GM23338 (cell line): ENCODE measurements around the gene NCF2. TPM values are rescaled to one million over a fixed set of nuclear protein-coding genes. Genes with fewer than 3 reads are reported as not detected.

ENCODE experiments used
- ATAC-seq: fragments of 200-7000 bp; cut with Tn5 transposase; 3 replicates; pipeline ENCODE4 v1.9.1; 2020
- DNase-seq: peaks from one replicate; pipeline ENCODE4 v3.0.0-alpha.2; 2015; ENCODE audit warnings: low spot score
- H2AFZ ChIP-seq: fragments of 200-600 bp; sonication (generic); 2 replicates; pipeline ENCODE4 v1.8.0; 2016; ENCODE audit warnings: antibody characterized with exemption, mild to moderate bottlenecking, moderate library complexity
- H3F3A ChIP-seq: fragments of 200-600 bp; sonication (generic); replicated peaks from 2 replicates; pipeline ENCODE4 v1.8.0; 2017; ENCODE audit warnings: antibody characterized with exemption, mixed run types, low read depth
- H3K27ac ChIP-seq: fragments of 200-600 bp; sonication (generic); 2 replicates; pipeline ENCODE4 v1.6.1; 2016; ENCODE audit warnings: low read depth
- H3K27me3 ChIP-seq: fragments of 200-600 bp; sonication (generic); 2 replicates; pipeline ENCODE4 v1.8.0; 2016; ENCODE audit warnings: mild to moderate bottlenecking, mixed run types, moderate library complexity; ENCODE audit not compliant: insufficient read depth
- H3K36me3 ChIP-seq: fragments of 200-600 bp; sonication (generic); 2 replicates; pipeline ENCODE4 v1.8.0; 2016; ENCODE audit warnings: mild to moderate bottlenecking; ENCODE audit not compliant: insufficient read depth
- H3K4me1 ChIP-seq: fragments of 200-600 bp; sonication (generic); 2 replicates; pipeline ENCODE4 v1.8.0; 2016; ENCODE audit warnings: mild to moderate bottlenecking, moderate library complexity; ENCODE audit not compliant: insufficient read depth
- H3K4me2 ChIP-seq: fragments of 200-600 bp; sonication (generic); 2 replicates; pipeline ENCODE4 v1.7.1; 2017; ENCODE audit warnings: mixed run types
- H3K4me3 ChIP-seq: fragments of 200-600 bp; sonication (generic); 2 replicates; pipeline ENCODE4 v1.6.1; 2016; ENCODE audit warnings: mixed run types
- H3K79me2 ChIP-seq: fragments of 200-600 bp; sonication (generic); replicated peaks from 2 replicates; pipeline ENCODE4 v1.8.0; 2017; ENCODE audit warnings: mild to moderate bottlenecking; ENCODE audit not compliant: insufficient read depth
- H3K9me2 ChIP-seq: fragments of 200-600 bp; sonication (generic); 2 replicates; pipeline ENCODE4 v1.8.0; 2017; ENCODE audit not compliant: insufficient read depth
- H4K20me1 ChIP-seq: fragments of 200-600 bp; sonication (generic); replicated peaks from 2 replicates; pipeline ENCODE4 v1.8.0; 2017; ENCODE audit warnings: mild to moderate bottlenecking; ENCODE audit not compliant: insufficient read depth
- H3K27ac Mint-ChIP-seq: 2 replicates; pipeline ENCODE4 v1.8.0; 2020; ENCODE audit warnings: inconsistent platforms, mild to moderate bottlenecking, moderate library complexity, mixed read lengths
- H3K27me3 Mint-ChIP-seq: 3 replicates; pipeline ENCODE4 v1.8.0; 2022; ENCODE audit warnings: low read depth, mild to moderate bottlenecking, moderate library complexity, mixed read lengths, inconsistent platforms; ENCODE audit not compliant: insufficient read depth, poor library complexity
- H3K36me3 Mint-ChIP-seq: 3 replicates; pipeline ENCODE4 v1.8.0; 2021; ENCODE audit warnings: low read depth, mild to moderate bottlenecking, inconsistent platforms, moderate library complexity, mixed read lengths
- H3K4me1 Mint-ChIP-seq: 3 replicates; pipeline ENCODE4 v1.8.0; 2020; ENCODE audit warnings: mild to moderate bottlenecking, inconsistent platforms, mixed read lengths
- H3K4me3 Mint-ChIP-seq: 3 replicates; pipeline ENCODE4 v1.8.0; 2021; ENCODE audit warnings: moderate library complexity, mild to moderate bottlenecking, inconsistent platforms, mixed read lengths
- H3K9me3 Mint-ChIP-seq: 3 replicates; pipeline ENCODE4 v1.8.0; 2020; ENCODE audit warnings: moderate library complexity, mild to moderate bottlenecking, inconsistent platforms, mixed read lengths
- CREB1 ChIP-seq: fragments of 250-450 bp; sonication (Bioruptor Pico); IDR thresholded peaks from 2 replicates; pipeline ENCODE4 v1.5.0; 2020; ENCODE audit warnings: low read depth, mild to moderate bottlenecking, moderate library complexity
- CTCF ChIP-seq, 2 experiments: fragments of 200-600 bp in 1 of 2; sonication (generic) in 1 of 2; conservative IDR thresholded peaks; 2 replicates each; pipeline versions ENCODE4 v1.5.1 to v1.6.1; 2016 to 2017; ENCODE audit warnings: antibody characterized with exemption in 2 of 2, low read depth in 2 of 2, mild to moderate bottlenecking in 2 of 2, moderate library complexity in 1 of 2
- ETS1 ChIP-seq: IDR thresholded peaks from 2 replicates; pipeline ENCODE4 v1.6.1; 2016; ENCODE audit warnings: antibody characterized with exemption
- EZH2 ChIP-seq: fragments of 200-600 bp; sonication (generic); IDR thresholded peaks from one replicate; pipeline ENCODE4 v1.8.0; 2017; ENCODE audit warnings: antibody characterized with exemption, mild to moderate bottlenecking, low read depth; ENCODE audit not compliant: unreplicated experiment
- EZH2phosphoT487 ChIP-seq: fragments of 200-600 bp; sonication (generic); IDR thresholded peaks from one replicate; pipeline ENCODE4 v1.8.1; 2018; ENCODE audit warnings: antibody characterized with exemption; ENCODE audit not compliant: unreplicated experiment
- JUNB ChIP-seq: IDR thresholded peaks from one replicate; pipeline ENCODE4 v1.6.1; 2016; ENCODE audit warnings: antibody characterized with exemption; ENCODE audit not compliant: unreplicated experiment
- NANOG ChIP-seq: IDR thresholded peaks from 2 replicates; pipeline ENCODE4 v1.6.1; 2016; ENCODE audit warnings: antibody characterized with exemption, borderline replicate concordance
- POLR2AphosphoS5 ChIP-seq: IDR thresholded peaks from 2 replicates; pipeline ENCODE4 v1.6.1; 2016; ENCODE audit warnings: antibody characterized with exemption, low read depth
- STAT1 ChIP-seq: IDR thresholded peaks from one replicate; pipeline ENCODE4 v1.6.1; 2016; ENCODE audit warnings: antibody characterized with exemption; ENCODE audit not compliant: unreplicated experiment
- ZNF114 ChIP-seq: fragments of 250-450 bp; sonication (Bioruptor Pico); IDR thresholded peaks from 2 replicates; pipeline ENCODE4 v1.5.0; 2020; ENCODE audit warnings: mild to moderate bottlenecking, moderate library complexity
- polyA plus RNA-seq: library from polyadenylated mRNA; unstranded; fragments of >200 nt; fragmentation: Nextera tagmentation; extraction: Ambion mirVana; gene quantifications from 2 replicates; pipeline ENCODE4 v1.2.1, GENCODE V29; 2016
- total RNA-seq: library from RNA; depleted of rRNA; stranded (reverse); fragments of >200 nt; shearing (Covaris generic); gene quantifications from 2 replicates; pipeline ENCODE4 v1.2.3, GENCODE V29; 2014
- TF ChIP-seq, protein P1 (sequence below): IDR thresholded peaks from one replicate; pipeline ENCODE4 v1.6.1; 2018; ENCODE audit warnings: antibody characterized with exemption; ENCODE audit not compliant: unreplicated experiment

Gene NCF2
- total and polyA plus RNA-seq, 2 experiments from 2014 or later, result not detected

DNA sequence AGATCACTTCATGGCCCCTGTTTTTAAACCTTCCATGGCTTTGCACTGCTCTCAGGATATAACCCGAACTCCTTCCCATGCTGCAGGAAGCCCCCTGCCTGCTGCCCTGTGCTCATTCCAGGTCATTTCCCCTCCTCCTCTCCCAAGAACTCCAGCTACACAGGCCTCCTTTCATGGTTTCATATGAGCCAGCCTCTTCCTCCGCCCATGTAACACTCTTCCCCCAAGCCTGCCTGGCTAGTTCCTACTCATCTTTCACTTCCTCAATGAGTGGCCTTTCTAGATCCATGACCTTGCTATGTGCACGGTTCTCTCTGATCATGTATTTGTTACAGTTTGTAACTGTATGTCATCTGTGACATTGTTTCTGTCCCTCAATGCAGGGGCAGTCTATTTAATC lies 3.1 kb upstream of the NCF2 start:
- no peak overlapping the region for H3K27ac Mint-ChIP-seq
- Histone ChIP-seq H3K4me1 (peaks cover 20% of the 10 kb centered on the region), H3K27me3 (no peaks in the 10 kb centered on the region), H3K9me2 (no peaks in the 10 kb centered on the region), H4K20me1 (no peaks in the 10 kb centered on the region), H3K4me3 (no peak overlapping the region), H3F3A (no peaks in the 10 kb centered on the region), H2AFZ (peak overlapping the region; percentile 80), H3K79me2 (no peaks in the 10 kb centered on the region), H3K27ac (no peak overlapping the region), H3K4me2 (no peak overlapping the region), H3K36me3 (no peaks in the 10 kb centered on the region)
- TF ChIP-seq CTCF (conservative IDR thresholded peaks at IDR 0.05; ENCODE audit: low read depth in 2 of 2), result no peak
- TF ChIP-seq, protein P1, sequence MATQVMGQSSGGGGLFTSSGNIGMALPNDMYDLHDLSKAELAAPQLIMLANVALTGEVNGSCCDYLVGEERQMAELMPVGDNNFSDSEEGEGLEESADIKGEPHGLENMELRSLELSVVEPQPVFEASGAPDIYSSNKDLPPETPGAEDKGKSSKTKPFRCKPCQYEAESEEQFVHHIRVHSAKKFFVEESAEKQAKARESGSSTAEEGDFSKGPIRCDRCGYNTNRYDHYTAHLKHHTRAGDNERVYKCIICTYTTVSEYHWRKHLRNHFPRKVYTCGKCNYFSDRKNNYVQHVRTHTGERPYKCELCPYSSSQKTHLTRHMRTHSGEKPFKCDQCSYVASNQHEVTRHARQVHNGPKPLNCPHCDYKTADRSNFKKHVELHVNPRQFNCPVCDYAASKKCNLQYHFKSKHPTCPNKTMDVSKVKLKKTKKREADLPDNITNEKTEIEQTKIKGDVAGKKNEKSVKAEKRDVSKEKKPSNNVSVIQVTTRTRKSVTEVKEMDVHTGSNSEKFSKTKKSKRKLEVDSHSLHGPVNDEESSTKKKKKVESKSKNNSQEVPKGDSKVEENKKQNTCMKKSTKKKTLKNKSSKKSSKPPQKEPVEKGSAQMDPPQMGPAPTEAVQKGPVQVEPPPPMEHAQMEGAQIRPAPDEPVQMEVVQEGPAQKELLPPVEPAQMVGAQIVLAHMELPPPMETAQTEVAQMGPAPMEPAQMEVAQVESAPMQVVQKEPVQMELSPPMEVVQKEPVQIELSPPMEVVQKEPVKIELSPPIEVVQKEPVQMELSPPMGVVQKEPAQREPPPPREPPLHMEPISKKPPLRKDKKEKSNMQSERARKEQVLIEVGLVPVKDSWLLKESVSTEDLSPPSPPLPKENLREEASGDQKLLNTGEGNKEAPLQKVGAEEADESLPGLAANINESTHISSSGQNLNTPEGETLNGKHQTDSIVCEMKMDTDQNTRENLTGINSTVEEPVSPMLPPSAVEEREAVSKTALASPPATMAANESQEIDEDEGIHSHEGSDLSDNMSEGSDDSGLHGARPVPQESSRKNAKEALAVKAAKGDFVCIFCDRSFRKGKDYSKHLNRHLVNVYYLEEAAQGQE, result no peak
- no peak for TF ChIP-seq ZNF114
- TF ChIP-seq STAT1, result no peak
- TF ChIP-seq POLR2AphosphoS5, result no peak
- TF ChIP-seq EZH2, result no peak
- TF ChIP-seq NANOG, result no peak
- H3K4me3 Mint-ChIP-seq, result no peak overlapping the region
- H3K9me3 Mint-ChIP-seq, result no peaks in the 10 kb centered on the region; the same call in 2 of the 3 replicates
- ATAC-seq (no peak), DNase-seq (no peak)
- H3K27me3 Mint-ChIP-seq, result peaks cover 5% of the 10 kb centered on the region
- peaks cover 20% of the 10 kb centered on the region for H3K4me1 Mint-ChIP-seq
- H3K36me3 Mint-ChIP-seq, result no peaks in the 10 kb centered on the region

DNA sequence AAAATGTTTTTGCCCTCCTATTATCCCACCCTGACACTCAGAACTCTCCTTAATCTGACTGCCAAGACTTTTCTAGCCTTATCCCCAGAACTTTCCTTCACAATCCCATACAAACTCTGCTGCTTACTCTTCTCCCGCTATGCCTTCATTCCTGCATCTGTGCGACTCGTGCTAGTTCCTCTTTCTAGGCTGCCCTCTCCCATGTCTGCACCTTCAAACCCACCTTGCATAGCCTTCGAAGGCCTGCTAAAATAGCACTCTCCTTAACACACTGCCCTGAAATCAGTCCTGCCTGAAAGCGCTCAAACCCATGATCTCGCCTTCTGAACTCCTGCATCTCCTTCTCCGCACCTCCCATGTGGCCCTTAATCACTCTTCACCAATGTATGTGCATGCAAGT lies 2.5 kb upstream of the NCF2 start:
- Mint-ChIP-seq H3K36me3 (no peaks in the 10 kb centered on the region), H3K9me3 (no peaks in the 10 kb centered on the region; the same call in 2 of the 3 replicates), H3K27ac (no peak overlapping the region), H3K4me3 (no peak overlapping the region), H3K4me1 (peaks cover 20% of the 10 kb centered on the region), H3K27me3 (peaks cover 3% of the 10 kb centered on the region)
- Histone ChIP-seq H3K4me3 (no peak overlapping the region), H3K9me2 (no peaks in the 10 kb centered on the region), H3F3A (no peaks in the 10 kb centered on the region), H3K4me1 (peaks cover 20% of the 10 kb centered on the region), H4K20me1 (no peaks in the 10 kb centered on the region), H3K79me2 (no peaks in the 10 kb centered on the region), H3K4me2 (no peak overlapping the region), H3K36me3 (no peaks in the 10 kb centered on the region), H3K27me3 (no peaks in the 10 kb centered on the region), H2AFZ (peak overlapping the region; percentile 80; the same call in 1 of the 2 replicates), H3K27ac (no peak overlapping the region)
- ATAC-seq (no peak), DNase-seq (no peak)
- TF ChIP-seq STAT1, result no peak
- no peak for TF ChIP-seq CREB1 (CRISPR knock-in tag)
- no peak for TF ChIP-seq ZNF114
- TF ChIP-seq JUNB, result no peak
- TF ChIP-seq ETS1, result no peak
- TF ChIP-seq, protein P1, result no peak
- TF ChIP-seq EZH2phosphoT487, result no peak
- TF ChIP-seq CTCF (conservative IDR thresholded peaks at IDR 0.05; ENCODE audit: low read depth in 2 of 2), result no peak
- TF ChIP-seq POLR2AphosphoS5, result no peak
- TF ChIP-seq EZH2, result no peak
